ENCODE results near the gene KIAA1671. TPM values are rescaled to one million over a fixed set of nuclear protein-coding genes. Genes with fewer than 3 reads are reported as not detected.

The KIAA1671 gene
- total RNA-seq, 6 experiments from 2014 or later: 1.3 to 5.0 (median 1.6) TPM

GRCh38 chr22:25045159-25045558, 92.6 kb downstream of the KIAA1671 start:
- DNase-seq: no peak
- no peak overlapping the region for H3K4me3 Mint-ChIP-seq
- peaks cover 21% of the 10 kb centered on the region for H3K9me3 Mint-ChIP-seq
- H3K27me3 Mint-ChIP-seq (ENCODE audit: insufficient read depth): no peaks in the 10 kb centered on the region; the same call in 1 of the 2 replicates
- no peaks in the 10 kb centered on the region for H3K4me1 Mint-ChIP-seq (ENCODE audit: low read depth)
- H3K27ac Mint-ChIP-seq: no peak overlapping the region
- TF ChIP-seq, protein P1, sequence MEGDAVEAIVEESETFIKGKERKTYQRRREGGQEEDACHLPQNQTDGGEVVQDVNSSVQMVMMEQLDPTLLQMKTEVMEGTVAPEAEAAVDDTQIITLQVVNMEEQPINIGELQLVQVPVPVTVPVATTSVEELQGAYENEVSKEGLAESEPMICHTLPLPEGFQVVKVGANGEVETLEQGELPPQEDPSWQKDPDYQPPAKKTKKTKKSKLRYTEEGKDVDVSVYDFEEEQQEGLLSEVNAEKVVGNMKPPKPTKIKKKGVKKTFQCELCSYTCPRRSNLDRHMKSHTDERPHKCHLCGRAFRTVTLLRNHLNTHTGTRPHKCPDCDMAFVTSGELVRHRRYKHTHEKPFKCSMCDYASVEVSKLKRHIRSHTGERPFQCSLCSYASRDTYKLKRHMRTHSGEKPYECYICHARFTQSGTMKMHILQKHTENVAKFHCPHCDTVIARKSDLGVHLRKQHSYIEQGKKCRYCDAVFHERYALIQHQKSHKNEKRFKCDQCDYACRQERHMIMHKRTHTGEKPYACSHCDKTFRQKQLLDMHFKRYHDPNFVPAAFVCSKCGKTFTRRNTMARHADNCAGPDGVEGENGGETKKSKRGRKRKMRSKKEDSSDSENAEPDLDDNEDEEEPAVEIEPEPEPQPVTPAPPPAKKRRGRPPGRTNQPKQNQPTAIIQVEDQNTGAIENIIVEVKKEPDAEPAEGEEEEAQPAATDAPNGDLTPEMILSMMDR (IDR thresholded peaks at IDR 0.05): no peak
- H3K36me3 Mint-ChIP-seq (ENCODE audit: low read depth): peaks cover 5% of the 10 kb centered on the region

DNA sequence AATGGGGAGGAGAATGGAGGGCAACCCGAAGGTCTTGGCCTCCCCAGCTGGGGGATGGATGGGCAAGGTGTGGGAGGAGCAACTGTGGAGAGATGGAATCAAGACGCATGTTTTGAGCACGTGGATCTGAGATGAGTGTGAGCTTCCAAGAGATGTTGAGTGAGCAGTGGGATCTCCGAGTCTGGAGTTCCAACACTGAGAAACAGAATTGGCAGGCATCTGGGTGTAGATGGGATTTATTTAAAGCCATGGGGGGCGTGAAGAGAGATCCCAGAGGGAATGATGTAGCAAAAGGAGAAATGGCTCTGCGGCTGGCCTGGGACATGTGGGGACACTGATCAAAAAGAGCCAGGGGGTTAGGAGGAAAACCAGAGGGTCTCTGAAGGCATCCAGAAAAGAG, 95.6 kb downstream of the KIAA1671 start:
- DNase-seq: no peak
- Mint-ChIP-seq H3K4me3 (no peak overlapping the region), H3K27ac (no peak overlapping the region), H3K36me3 (ENCODE audit: low read depth) (peaks cover 13% of the 10 kb centered on the region), H3K27me3 (ENCODE audit: insufficient read depth) (peaks cover 3% of the 10 kb centered on the region), H3K4me1 (ENCODE audit: low read depth) (no peaks in the 10 kb centered on the region), H3K9me3 (peaks cover 35% of the 10 kb centered on the region)
- TF ChIP-seq, protein P1 (IDR thresholded peaks at IDR 0.05): no peak

- H3K4me1 Mint-ChIP-seq (ENCODE audit: low read depth): no peaks in the 10 kb centered on the region
- peaks cover 13% of the 10 kb centered on the region for H3K36me3 Mint-ChIP-seq (ENCODE audit: low read depth)
- TF ChIP-seq, protein P1 (IDR thresholded peaks at IDR 0.05): peak; percentile 87
- DNase-seq: no peak
- H3K9me3 Mint-ChIP-seq: peaks cover 29% of the 10 kb centered on the region
- H3K4me3 Mint-ChIP-seq: no peak overlapping the region
- peaks cover 3% of the 10 kb centered on the region for H3K27me3 Mint-ChIP-seq (ENCODE audit: insufficient read depth)
- H3K27ac Mint-ChIP-seq: no peak overlapping the region
These were observed 96.4 kb downstream of the KIAA1671 start for GRCh38 chr22:25048659-25049647.

- DNase-seq: no peak
- peaks cover 29% of the 10 kb centered on the region for H3K9me3 Mint-ChIP-seq
- H3K4me3 Mint-ChIP-seq: no peak overlapping the region
- H3K4me1 Mint-ChIP-seq (ENCODE audit: low read depth): no peaks in the 10 kb centered on the region; the same call in 1 of the 2 replicates
- peaks cover 13% of the 10 kb centered on the region for H3K36me3 Mint-ChIP-seq (ENCODE audit: low read depth)
- TF ChIP-seq, protein P1 (IDR thresholded peaks at IDR 0.05): no peak
- H3K27ac Mint-ChIP-seq: no peak overlapping the region
- H3K27me3 Mint-ChIP-seq (ENCODE audit: insufficient read depth): peaks cover 3% of the 10 kb centered on the region; the same call in 1 of the 2 replicates
These were observed 97.3 kb downstream of the KIAA1671 start for GRCh38 chr22:25049770-25050169.

DNA sequence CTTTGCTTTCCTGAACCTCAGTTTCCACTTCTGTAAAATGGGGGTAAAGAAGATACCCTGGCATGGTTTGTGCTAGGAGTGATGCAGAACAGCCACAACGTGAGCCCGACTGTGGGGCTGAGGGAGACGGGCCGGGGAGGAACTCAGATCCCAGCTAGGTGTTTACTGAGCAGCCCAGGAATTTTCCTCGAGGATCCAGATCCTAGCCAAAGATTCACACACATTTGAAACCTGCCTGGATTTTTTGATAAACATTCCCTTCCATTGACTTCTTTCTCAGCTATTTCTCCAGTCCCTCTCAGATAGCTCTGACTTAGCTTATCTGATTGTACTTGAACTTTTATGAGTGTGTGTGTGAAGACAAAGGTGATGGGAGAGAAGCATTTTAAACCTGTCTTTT, 98.0 kb downstream of the KIAA1671 start:
- Mint-ChIP-seq H3K4me3 (no peak overlapping the region), H3K9me3 (peaks cover 29% of the 10 kb centered on the region), H3K4me1 (ENCODE audit: low read depth) (no peaks in the 10 kb centered on the region; the same call in 1 of the 2 replicates), H3K36me3 (ENCODE audit: low read depth) (peaks cover 13% of the 10 kb centered on the region), H3K27me3 (ENCODE audit: insufficient read depth) (peaks cover 3% of the 10 kb centered on the region; the same call in 1 of the 2 replicates), H3K27ac (no peak overlapping the region)
- DNase-seq: no peak
- TF ChIP-seq, protein P1 (IDR thresholded peaks at IDR 0.05): no peak

Measured in HFFc6 (cell line).